ENCODE results near the gene MRPL41.
"Not testable (repeated sequence)": the region's sequence is repeated elsewhere in the genome, so short reads cannot be mapped to it uniquely, and the experiment has no call there.

DNA sequence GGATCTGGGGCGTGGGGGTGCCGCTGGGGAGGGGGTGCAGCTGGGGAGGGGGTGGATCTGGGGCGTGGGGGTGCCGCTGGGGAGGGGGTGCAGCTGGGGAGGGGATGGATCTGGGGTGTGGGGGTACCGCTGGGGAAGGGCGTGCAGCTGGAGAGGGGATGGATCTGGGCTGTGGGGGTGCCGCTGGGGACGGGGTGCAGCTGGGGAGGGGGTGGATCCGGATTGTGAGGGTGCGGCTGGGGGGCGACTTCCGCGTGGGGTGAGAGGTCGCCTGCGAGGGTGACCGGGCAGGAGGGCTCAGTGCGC, 768 bp upstream of the MRPL41 start:
- not testable (repeated sequence) for TF ChIP-seq POLR2A (IDR thresholded peaks at IDR 0.05; ENCODE audit: low read depth, low read length); POLR2AphosphoS5 (IDR thresholded peaks at IDR 0.05; ENCODE audit: low read depth, low read length); TAF1 (IDR thresholded peaks at IDR 0.05; ENCODE audit: borderline replicate concordance, low read depth, low read length)

Data from GM12892 (cell line).